ENCODE data around the gene SPEM3. TPM values are rescaled to one million over a fixed set of nuclear protein-coding genes. Genes with fewer than 3 reads are reported as not detected.

SPEM3 gene
- polyA plus RNA-seq, 4 donors = not detected

- H3K4me1 ChIP-seq (ENCODE audit: control insufficient read depth in 3 of 3, insufficient read depth in 2 of 3, low read depth in 1 of 3, low read length in 2 of 3) = no peaks in the 10 kb centered on the region
- no peak for DNase-seq
- H3K27ac ChIP-seq (ENCODE audit: low read depth in 1 of 3, low read length in 2 of 3) = no peak overlapping the region
- no peaks in the 10 kb centered on the region for H3K36me3 ChIP-seq (ENCODE audit: control insufficient read depth in 3 of 3, insufficient read depth in 2 of 3, low read depth in 1 of 3, low read length in 3 of 3)
- H3K9me3 ChIP-seq (ENCODE audit: control insufficient read depth in 2 of 2, insufficient read depth in 1 of 2, low read depth in 1 of 2, low read length in 1 of 2) = no peaks in the 10 kb centered on the region
- WGBS, 3 donors = 64 to 79% (median 69%) methylated on average over 4 of the region's 4 CpGs
- peaks cover 0 to 7% (median 0%) of the 10 kb centered on the region in 3 donors for H3K27me3 ChIP-seq (ENCODE audit: control insufficient read depth in 3 of 3, insufficient read depth in 3 of 3, low read length in 3 of 3)
- no peak overlapping the region for H3K4me3 ChIP-seq (ENCODE audit: low read depth in 1 of 3, low read length in 3 of 3)
- no peak for FAIRE-seq
These were observed 5.0 kb upstream of the SPEM3 start for GRCh38 chr17:7423679-7424078.

- Histone ChIP-seq H3K4me3 (ENCODE audit: low read depth in 1 of 3, low read length in 3 of 3) (no peak within 1 kb of the TSS), H3K36me3 (ENCODE audit: control insufficient read depth in 3 of 3, insufficient read depth in 2 of 3, low read depth in 1 of 3, low read length in 3 of 3) (no peaks in the 10 kb centered on the region), H3K27ac (ENCODE audit: low read depth in 1 of 3, low read length in 2 of 3) (no peak within 1 kb of the TSS), H3K9me3 (ENCODE audit: control insufficient read depth in 2 of 2, insufficient read depth in 1 of 2, low read depth in 1 of 2, low read length in 1 of 2) (no peaks in the 10 kb centered on the region), H3K27me3 (ENCODE audit: control insufficient read depth in 3 of 3, insufficient read depth in 3 of 3, low read length in 3 of 3) (peaks cover 0 to 3% (median 0%) of the 10 kb centered on the region in 3 donors), H3K4me1 (ENCODE audit: control insufficient read depth in 3 of 3, insufficient read depth in 2 of 3, low read depth in 1 of 3, low read length in 2 of 3) (no peaks in the 10 kb centered on the region)
- DNase-seq (no peak), FAIRE-seq (no peak)
- WGBS, 3 donors = 74 to 79% (median 75%) methylated on average over 7 of the region's 7 CpGs
These were observed 3.3 kb upstream of the SPEM3 start, which contains the start of gene SPEM2 for GRCh38 chr17:7425316-7425715. TSS of gene SPEM2 (plus strand) at chr17:7425616. CDS start at chr17:7425689, 73 bp downstream.

- no peak overlapping the region for H3K4me3 ChIP-seq (ENCODE audit: low read depth in 1 of 3, low read length in 3 of 3)
- peaks cover 0 to 3% (median 0%) of the 10 kb centered on the region in 3 donors for H3K27me3 ChIP-seq (ENCODE audit: control insufficient read depth in 3 of 3, insufficient read depth in 3 of 3, low read length in 3 of 3)
- no peaks in the 10 kb centered on the region for H3K9me3 ChIP-seq (ENCODE audit: control insufficient read depth in 2 of 2, insufficient read depth in 1 of 2, low read depth in 1 of 2, low read length in 1 of 2)
- WGBS, 3 donors = 71 to 83% (median 75%) methylated on average over 6 to 8 of the region's 8 CpGs
- no peaks in the 10 kb centered on the region for H3K4me1 ChIP-seq (ENCODE audit: control insufficient read depth in 3 of 3, insufficient read depth in 2 of 3, low read depth in 1 of 3, low read length in 2 of 3)
- FAIRE-seq (no peak), DNase-seq (no peak)
- H3K36me3 ChIP-seq (ENCODE audit: control insufficient read depth in 3 of 3, insufficient read depth in 2 of 3, low read depth in 1 of 3, low read length in 3 of 3) = no peaks in the 10 kb centered on the region
- H3K27ac ChIP-seq (ENCODE audit: low read depth in 1 of 3, low read length in 2 of 3) = no peak overlapping the region
These were observed 2.9 kb upstream of the SPEM3 start for GRCh38 chr17:7425756-7426155.

- H3K27ac ChIP-seq (ENCODE audit: low read depth in 1 of 3, low read length in 2 of 3) = no peak overlapping the region
- peaks cover 0 to 3% (median 0%) of the 10 kb centered on the region in 3 donors for H3K27me3 ChIP-seq (ENCODE audit: control insufficient read depth in 3 of 3, insufficient read depth in 3 of 3, low read length in 3 of 3)
- DNase-seq (no peak), FAIRE-seq (no peak)
- H3K9me3 ChIP-seq (ENCODE audit: control insufficient read depth in 2 of 2, insufficient read depth in 1 of 2, low read depth in 1 of 2, low read length in 1 of 2) = no peaks in the 10 kb centered on the region
- no peak overlapping the region for H3K4me3 ChIP-seq (ENCODE audit: low read depth in 1 of 3, low read length in 3 of 3)
- 93 to 94% (median 94%) methylated on average over 31 to 33 of the region's 33 CpGs for WGBS, 3 donors
- H3K4me1 ChIP-seq (ENCODE audit: control insufficient read depth in 3 of 3, insufficient read depth in 2 of 3, low read depth in 1 of 3, low read length in 2 of 3) = no peaks in the 10 kb centered on the region
- H3K36me3 ChIP-seq (ENCODE audit: control insufficient read depth in 3 of 3, insufficient read depth in 2 of 3, low read depth in 1 of 3, low read length in 3 of 3) = no peaks in the 10 kb centered on the region
These were observed 2.3 kb upstream of the SPEM3 start for GRCh38 chr17:7426203-7426863.

GRCh38 chr17:7426896-7427489, 1.7 kb upstream of the SPEM3 start:
- Histone ChIP-seq H3K9me3 (ENCODE audit: control insufficient read depth in 2 of 2, insufficient read depth in 1 of 2, low read depth in 1 of 2, low read length in 1 of 2) (no peaks in the 10 kb centered on the region), H3K36me3 (ENCODE audit: control insufficient read depth in 3 of 3, insufficient read depth in 2 of 3, low read depth in 1 of 3, low read length in 3 of 3) (no peaks in the 10 kb centered on the region), H3K27me3 (ENCODE audit: control insufficient read depth in 3 of 3, insufficient read depth in 3 of 3, low read length in 3 of 3) (peaks cover 0 to 3% (median 0%) of the 10 kb centered on the region in 3 donors), H3K4me3 (ENCODE audit: low read depth in 1 of 3, low read length in 3 of 3) (no peak overlapping the region), H3K27ac (ENCODE audit: low read depth in 1 of 3, low read length in 2 of 3) (no peak overlapping the region), H3K4me1 (ENCODE audit: control insufficient read depth in 3 of 3, insufficient read depth in 2 of 3, low read depth in 1 of 3, low read length in 2 of 3) (no peaks in the 10 kb centered on the region)
- DNase-seq = no peak
- 90 to 93% (median 93%) methylated on average over 29 of the region's 29 CpGs for WGBS, 3 donors
- FAIRE-seq = no peak

GRCh38 chr17:7427549-7427948, 1.1 kb upstream of the SPEM3 start:
- no peak overlapping the region for H3K27ac ChIP-seq (ENCODE audit: low read depth in 1 of 3, low read length in 2 of 3)
- H3K4me3 ChIP-seq (ENCODE audit: low read depth in 1 of 3, low read length in 3 of 3) = no peak overlapping the region
- DNase-seq (no peak), FAIRE-seq (no peak)
- H3K4me1 ChIP-seq (ENCODE audit: control insufficient read depth in 3 of 3, insufficient read depth in 2 of 3, low read depth in 1 of 3, low read length in 2 of 3) = no peaks in the 10 kb centered on the region
- no peaks in the 10 kb centered on the region for H3K36me3 ChIP-seq (ENCODE audit: control insufficient read depth in 3 of 3, insufficient read depth in 2 of 3, low read depth in 1 of 3, low read length in 3 of 3)
- peaks cover 0 to 3% (median 0%) of the 10 kb centered on the region in 3 donors for H3K27me3 ChIP-seq (ENCODE audit: control insufficient read depth in 3 of 3, insufficient read depth in 3 of 3, low read length in 3 of 3)
- H3K9me3 ChIP-seq (ENCODE audit: control insufficient read depth in 2 of 2, insufficient read depth in 1 of 2, low read depth in 1 of 2, low read length in 1 of 2) = no peaks in the 10 kb centered on the region
- 91 to 95% (median 92%) methylated on average over 7 of the region's 7 CpGs for WGBS, 3 donors

- no peak overlapping the region for H3K4me3 ChIP-seq (ENCODE audit: low read depth in 1 of 3, low read length in 3 of 3)
- H3K27ac ChIP-seq (ENCODE audit: low read depth in 1 of 3, low read length in 2 of 3) = no peak overlapping the region
- H3K9me3 ChIP-seq (ENCODE audit: control insufficient read depth in 2 of 2, insufficient read depth in 1 of 2, low read depth in 1 of 2, low read length in 1 of 2) = no peaks in the 10 kb centered on the region
- FAIRE-seq = no peak
- H3K4me1 ChIP-seq (ENCODE audit: control insufficient read depth in 3 of 3, insufficient read depth in 2 of 3, low read depth in 1 of 3, low read length in 2 of 3) = no peaks in the 10 kb centered on the region
- peaks cover 0 to 3% (median 0%) of the 10 kb centered on the region in 3 donors for H3K27me3 ChIP-seq (ENCODE audit: control insufficient read depth in 3 of 3, insufficient read depth in 3 of 3, low read length in 3 of 3)
- 91 to 93% (median 92%) methylated on average over 10 of the region's 10 CpGs for whole genome bisulfite sequencing, 3 donors
- DNase-seq = no peak
- H3K36me3 ChIP-seq (ENCODE audit: control insufficient read depth in 3 of 3, insufficient read depth in 2 of 3, low read depth in 1 of 3, low read length in 3 of 3) = no peaks in the 10 kb centered on the region
These were observed 1.1 kb downstream of the SPEM3 start for GRCh38 chr17:7429722-7430121.

GRCh38 chr17:7431231-7431630, 2.6 kb downstream of the SPEM3 start:
- peaks cover 0 to 3% (median 0%) of the 10 kb centered on the region in 3 donors for H3K4me1 ChIP-seq (ENCODE audit: control insufficient read depth in 3 of 3, insufficient read depth in 2 of 3, low read depth in 1 of 3, low read length in 2 of 3)
- DNase-seq = no peak
- H3K36me3 ChIP-seq (ENCODE audit: control insufficient read depth in 3 of 3, insufficient read depth in 2 of 3, low read depth in 1 of 3, low read length in 3 of 3) = no peaks in the 10 kb centered on the region
- WGBS, 3 donors = 87 to 91% (median 91%) methylated on average over 1 of the region's 1 CpG
- no peak overlapping the region for H3K27ac ChIP-seq (ENCODE audit: low read depth in 1 of 3, low read length in 2 of 3)
- H3K27me3 ChIP-seq (ENCODE audit: control insufficient read depth in 3 of 3, insufficient read depth in 3 of 3, low read length in 3 of 3) = peaks cover 0 to 10% (median 0%) of the 10 kb centered on the region in 3 donors
- no peak overlapping the region for H3K4me3 ChIP-seq (ENCODE audit: low read depth in 1 of 3, low read length in 3 of 3)
- no peak for FAIRE-seq
- no peaks in the 10 kb centered on the region for H3K9me3 ChIP-seq (ENCODE audit: control insufficient read depth in 2 of 2, insufficient read depth in 1 of 2, low read depth in 1 of 2, low read length in 1 of 2)
